HCT116 (cell line): ENCODE measurements around the gene IFT88. TPM values are rescaled to one million over a fixed set of nuclear protein-coding genes. Genes with fewer than 3 reads are reported as not detected.

Experiments used
- ATAC-seq: fragments of 200-7000 bp; cut with Tn5 transposase; 2 replicates; pipeline ENCODE4 v1.9.1; 2020; ENCODE audit warnings: mild to moderate bottlenecking, moderate library complexity
- BruUV-seq: library from RNA; stranded (reverse); fragments of 400-500 nt; replicated peaks from 2 replicates; lab custom pipeline; 2021; lab: Mats Ljungman, UMichigan
- CTCF ChIA-PET: fragments of 300-600 bp; sonication (Branson Sonifier 250); formaldehyde crosslinking; loops from one replicate; lab custom pipeline; 2021; ENCODE audit warnings: antibody characterized with exemption; lab: Charles Lee
- POLR2A ChIA-PET: fragments of 300-600, 350-600 bp; sonication (Branson Sonifier 250); formaldehyde crosslinking; loops from one replicate; lab custom pipeline; 2021; ENCODE audit warnings: antibody characterized with exemption; lab: Charles Lee
- RAD21 ChIA-PET, 2 experiments: fragments of 300-600 bp; sonication (Branson Sonifier 250); formaldehyde crosslinking; loops; one replicate each; lab custom pipeline; 2023; ENCODE audit warnings: low total read pairs in 2 of 2; ENCODE audit not compliant: uncharacterized antibody in 2 of 2, unreplicated experiment in 2 of 2, low non-redundant PET in 1 of 2; lab: Charles Lee
- DNase-seq: peaks from one replicate; pipeline ENCODE4 v3.0.0-alpha.2; 2010; ENCODE audit warnings: low read depth, low spot score
- H2AFZ ChIP-seq: fragments of 200-600 bp; shearing (Covaris generic), sonication (generic); 2 replicates; pipeline ENCODE4 v1.6.1; 2017; ENCODE audit warnings: low read depth, mixed run types, mixed read lengths, antibody characterized with exemption, low read length; ENCODE audit not compliant: poor library complexity, severe bottlenecking
- H3K27ac ChIP-seq: 2 replicates; pipeline ENCODE4 v1.5.1; 2012; ENCODE audit warnings: low read depth, low read length
- H3K27me3 ChIP-seq: fragments of 200-600 bp; sonication (generic); 2 replicates; pipeline ENCODE4 v1.6.1; 2016; ENCODE audit warnings: mixed run types, low read length, mixed read lengths; ENCODE audit not compliant: insufficient read depth
- H3K36me3 ChIP-seq, 2 experiments: fragments of 200-500 bp in 1 of 2; fragments of 200-600 bp in 1 of 2; sonication (Bioruptor generic) in 1 of 2; sonication (generic) in 1 of 2; 2 replicates each; pipeline versions ENCODE4 v1.5.1 to v1.6.1; 2014 to 2016; ENCODE audit warnings: low read length in 2 of 2, inconsistent platforms in 1 of 2, mixed read lengths in 1 of 2, mixed run types in 1 of 2; ENCODE audit not compliant: insufficient read depth in 2 of 2, control insufficient read depth in 1 of 2
- H3K4me1 ChIP-seq, 2 experiments: fragments of 200-600 bp in 1 of 2; sonication (generic) in 1 of 2; 2 replicates each; pipeline versions ENCODE4 v1.5.1 to v1.6.1; 2012 to 2017; ENCODE audit warnings: low read length in 2 of 2, inconsistent platforms in 1 of 2, mild to moderate bottlenecking in 1 of 2, mixed read lengths in 1 of 2, mixed run types in 1 of 2, moderate library complexity in 1 of 2; ENCODE audit not compliant: insufficient read depth in 2 of 2, control insufficient read depth in 1 of 2
- H3K4me2 ChIP-seq: fragments of 200-600 bp; sonication (generic); 2 replicates; pipeline ENCODE4 v1.6.1; 2017; ENCODE audit warnings: mixed run types, low read length, mixed read lengths
- H3K4me3 ChIP-seq, 2 experiments: fragments of 200-600 bp in 1 of 2; sonication (generic) in 1 of 2; replicated peaks in 1 of 2; 2 replicates each; pipeline ENCODE4 v1.5.1; 2011 to 2016; ENCODE audit warnings: low read length in 2 of 2, control low read depth in 1 of 2, low read depth in 1 of 2, mild to moderate bottlenecking in 1 of 2, mixed read lengths in 1 of 2, mixed run types in 1 of 2
- H3K79me2 ChIP-seq: fragments of 200-600 bp; sonication (generic); 2 replicates; pipeline ENCODE4 v1.6.1; 2017; ENCODE audit warnings: mild to moderate bottlenecking, mixed run types, low read length, moderate library complexity, mixed read lengths; ENCODE audit not compliant: insufficient read depth
- H3K9ac ChIP-seq: fragments of 200-600 bp; sonication (generic); 2 replicates; pipeline ENCODE4 v1.6.1; 2016; ENCODE audit warnings: low read length, mixed read lengths
- H3K9me2 ChIP-seq: fragments of 200-600 bp; sonication (generic), shearing (Covaris generic); 2 replicates; pipeline ENCODE4 v1.6.1; 2017; ENCODE audit warnings: mixed run types, mild to moderate bottlenecking, moderate library complexity; ENCODE audit not compliant: insufficient read depth
- H3K9me3 ChIP-seq, 2 experiments: fragments of 200-500 bp in 1 of 2; fragments of 200-600 bp in 1 of 2; sonication (Bioruptor generic) in 1 of 2; sonication (generic) in 1 of 2; 2 replicates each; pipeline ENCODE4 v1.6.1; 2014 to 2017; ENCODE audit warnings: low read length in 2 of 2, mixed read lengths in 2 of 2, inconsistent platforms in 1 of 2, low read depth in 1 of 2, mild to moderate bottlenecking in 1 of 2, mixed run types in 1 of 2, moderate library complexity in 1 of 2; ENCODE audit not compliant: control insufficient read depth in 1 of 2, insufficient read depth in 1 of 2
- H4K20me1 ChIP-seq: fragments of 200-600 bp; sonication (generic), shearing (Covaris generic); 2 replicates; pipeline ENCODE4 v1.6.1; 2017; ENCODE audit warnings: mixed run types, mild to moderate bottlenecking, moderate library complexity; ENCODE audit not compliant: insufficient read depth
- CBX3 ChIP-seq: IDR thresholded peaks from 2 replicates; pipeline ENCODE4 v1.6.1; 2012; ENCODE audit warnings: low read depth
- EGR1 ChIP-seq: IDR thresholded peaks from 2 replicates; pipeline ENCODE4 v1.6.1; 2012; ENCODE audit warnings: low read depth
- ELF1 ChIP-seq: IDR thresholded peaks from 2 replicates; pipeline ENCODE4 v1.6.1; 2012; ENCODE audit warnings: low read depth, borderline replicate concordance
- RAD21 ChIP-seq: IDR thresholded peaks from 2 replicates; pipeline ENCODE4 v1.6.1; 2012; ENCODE audit warnings: low read depth, mild to moderate bottlenecking
- SP1 ChIP-seq: IDR thresholded peaks from 2 replicates; pipeline ENCODE4 v1.6.1; 2012; ENCODE audit warnings: low read depth
- SRF ChIP-seq: IDR thresholded peaks from 2 replicates; pipeline ENCODE4 v1.6.1; 2012; ENCODE audit warnings: low read depth
- YY1 ChIP-seq: IDR thresholded peaks from 2 replicates; pipeline ENCODE4 v1.6.1; 2011; ENCODE audit warnings: low read length, low read depth, moderate library complexity, mild to moderate bottlenecking; ENCODE audit not compliant: insufficient replicate concordance; ENCODE audit errors: extremely low read depth
- ZBTB33 ChIP-seq: IDR thresholded peaks from 2 replicates; pipeline ENCODE4 v1.6.1; 2011; ENCODE audit warnings: mild to moderate bottlenecking, low read length, moderate library complexity; ENCODE audit not compliant: insufficient replicate concordance; ENCODE audit errors: extremely low read depth
- ZNF274 ChIP-seq: fragments of 200-500 bp; sonication (Bioruptor generic); IDR thresholded peaks from 2 replicates; pipeline ENCODE4 v1.6.1; 2014; ENCODE audit warnings: mild to moderate bottlenecking, low read depth, low read length, inconsistent platforms
- intact Hi-C: fragments of 100-400 bp; cut with micrococcal nuclease; formaldehyde crosslinking; loops from 2 replicates; pipeline ENCODE4 v1.10.0; 2022
- total RNA-seq: library from RNA; stranded (reverse); gene quantifications from one replicate; pipeline ENCODE4 v1.2.1, GENCODE V29; 2021; ENCODE audit not compliant: unreplicated experiment
- TF ChIP-seq, protein P1 (sequence below): IDR thresholded peaks from 2 replicates; pipeline ENCODE4 v1.6.1; 2012; ENCODE audit warnings: low read depth

IFT88 gene
- total RNA-seq, 1 experiment from 2014 or later, result 13.1 TPM

DNA sequence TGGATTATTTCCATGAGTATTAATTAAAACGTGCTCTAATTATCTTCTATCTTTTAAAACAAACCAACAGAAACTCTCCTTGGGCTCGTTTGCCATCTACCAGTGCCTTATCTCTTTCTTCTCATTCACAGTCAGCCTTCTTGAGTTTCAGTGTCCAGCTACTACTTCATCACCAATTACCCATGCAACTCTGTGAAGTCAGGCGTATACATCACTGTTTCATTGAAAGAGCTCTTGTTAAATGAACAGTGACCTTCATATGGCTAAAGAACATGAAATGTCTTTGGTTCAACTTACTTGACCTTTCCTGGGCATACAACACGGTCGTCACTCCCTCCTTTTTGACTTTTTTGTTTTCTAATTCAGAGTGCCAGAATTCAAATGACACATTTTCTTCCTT, 5.2 kb upstream of the IFT88 start (continued):
- TF ChIP-seq, protein P1, sequence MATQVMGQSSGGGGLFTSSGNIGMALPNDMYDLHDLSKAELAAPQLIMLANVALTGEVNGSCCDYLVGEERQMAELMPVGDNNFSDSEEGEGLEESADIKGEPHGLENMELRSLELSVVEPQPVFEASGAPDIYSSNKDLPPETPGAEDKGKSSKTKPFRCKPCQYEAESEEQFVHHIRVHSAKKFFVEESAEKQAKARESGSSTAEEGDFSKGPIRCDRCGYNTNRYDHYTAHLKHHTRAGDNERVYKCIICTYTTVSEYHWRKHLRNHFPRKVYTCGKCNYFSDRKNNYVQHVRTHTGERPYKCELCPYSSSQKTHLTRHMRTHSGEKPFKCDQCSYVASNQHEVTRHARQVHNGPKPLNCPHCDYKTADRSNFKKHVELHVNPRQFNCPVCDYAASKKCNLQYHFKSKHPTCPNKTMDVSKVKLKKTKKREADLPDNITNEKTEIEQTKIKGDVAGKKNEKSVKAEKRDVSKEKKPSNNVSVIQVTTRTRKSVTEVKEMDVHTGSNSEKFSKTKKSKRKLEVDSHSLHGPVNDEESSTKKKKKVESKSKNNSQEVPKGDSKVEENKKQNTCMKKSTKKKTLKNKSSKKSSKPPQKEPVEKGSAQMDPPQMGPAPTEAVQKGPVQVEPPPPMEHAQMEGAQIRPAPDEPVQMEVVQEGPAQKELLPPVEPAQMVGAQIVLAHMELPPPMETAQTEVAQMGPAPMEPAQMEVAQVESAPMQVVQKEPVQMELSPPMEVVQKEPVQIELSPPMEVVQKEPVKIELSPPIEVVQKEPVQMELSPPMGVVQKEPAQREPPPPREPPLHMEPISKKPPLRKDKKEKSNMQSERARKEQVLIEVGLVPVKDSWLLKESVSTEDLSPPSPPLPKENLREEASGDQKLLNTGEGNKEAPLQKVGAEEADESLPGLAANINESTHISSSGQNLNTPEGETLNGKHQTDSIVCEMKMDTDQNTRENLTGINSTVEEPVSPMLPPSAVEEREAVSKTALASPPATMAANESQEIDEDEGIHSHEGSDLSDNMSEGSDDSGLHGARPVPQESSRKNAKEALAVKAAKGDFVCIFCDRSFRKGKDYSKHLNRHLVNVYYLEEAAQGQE, result no peak

- no peaks in the 10 kb centered on the region for H4K20me1 ChIP-seq
- TF ChIP-seq ZNF274, result no peak
- no peak for TF ChIP-seq ELF1
- no peak for TF ChIP-seq SRF
- no peak for TF ChIP-seq RAD21
- no peak for TF ChIP-seq YY1
- TF ChIP-seq ZBTB33, result no peak
- TF ChIP-seq SP1, result no peak
- no peak for TF ChIP-seq EGR1
- TF ChIP-seq CBX3, result peak; percentile 81; the same call in 1 of the 2 replicates
- no peaks in the 10 kb centered on the region for H3K27me3 ChIP-seq
- peak overlapping the region; percentile 13; the same call in 1 of the 2 replicates for H3K4me2 ChIP-seq
- peaks cover 9% of the 10 kb centered on the region for H3K79me2 ChIP-seq
- H3K9me3 ChIP-seq, result peaks cover 0 to 17% of the 10 kb centered on the region in 2 experiments; a peak in 1 of 4 replicates
- POLR2A ChIA-PET, result no interaction called here
- intact Hi-C loops, result no loop called here
- no peak overlapping the region for H2AFZ ChIP-seq
- CTCF ChIA-PET, result no interaction called here
- no peak overlapping the region for H3K4me3 ChIP-seq
- no peaks in the 10 kb centered on the region for H3K9me2 ChIP-seq
- BruUV-seq, result no TSS peak
- ATAC-seq (no peak), DNase-seq (no peak)
- no peak overlapping the region for H3K9ac ChIP-seq
- no peaks in the 10 kb centered on the region for H3K36me3 ChIP-seq
- H3K27ac ChIP-seq, result peak overlapping the region; percentile 99; the same call in 1 of the 2 replicates
- peaks cover 5 to 28% of the 10 kb centered on the region in 2 experiments; a peak in 3 of 4 replicates for H3K4me1 ChIP-seq
- RAD21 ChIA-PET, result no interaction called here
Measured at GRCh38 chr13:20565115-20565736, 1.7 kb upstream of the IFT88 start.
